HG02884 (cell line): Measurements from ENCODE around the gene TULP4.
"Not testable (repeated sequence)": the region's sequence is repeated elsewhere in the genome, so short reads cannot be mapped to it uniquely, and the experiment has no call there.

Experiments
- ATAC-seq: cut with Tn5 transposase; IDR thresholded peaks from one replicate; pipeline ENCODE4 v1.9.1; 2021; ENCODE audit warnings: mild to moderate bottlenecking, moderate library complexity; ENCODE audit not compliant: unreplicated experiment

Gene TULP4

GRCh38 chr6:158388727-158389126 lies 76.5 kb downstream of the TULP4 start:
- ATAC-seq = no peak

- no peak for ATAC-seq
Measured at GRCh38 chr6:158389193-158389919, 77.1 kb downstream of the TULP4 start.

- ATAC-seq = no peak
Measured at GRCh38 chr6:158391276-158391675, 79.0 kb downstream of the TULP4 start.

- not testable (repeated sequence) for ATAC-seq
Measured at GRCh38 chr6:158391977-158392376, 79.7 kb downstream of the TULP4 start.

GRCh38 chr6:158396136-158396535 lies 83.9 kb downstream of the TULP4 start:
- no peak for ATAC-seq

GRCh38 chr6:158397578-158397977 lies 85.3 kb downstream of the TULP4 start:
- no peak for ATAC-seq

- no peak for ATAC-seq
Measured at GRCh38 chr6:158398252-158399024, 86.2 kb downstream of the TULP4 start.

- ATAC-seq = no peak
Measured at GRCh38 chr6:158399040-158399700, 86.9 kb downstream of the TULP4 start.

GRCh38 chr6:158402184-158402583 lies 89.9 kb downstream of the TULP4 start:
- no peak for ATAC-seq

GRCh38 chr6:158405321-158405831 lies 93.1 kb downstream of the TULP4 start:
- ATAC-seq = not testable (repeated sequence)

GRCh38 chr6:158405933-158406332 lies 93.7 kb downstream of the TULP4 start:
- ATAC-seq = no peak

GRCh38 chr6:158406736-158407135 lies 94.5 kb downstream of the TULP4 start:
- ATAC-seq = no peak

GRCh38 chr6:158408013-158408412 lies 95.7 kb downstream of the TULP4 start:
- ATAC-seq = no peak

GRCh38 chr6:158408552-158409130 lies 96.4 kb downstream of the TULP4 start:
- no peak for ATAC-seq

- ATAC-seq = no peak
Measured at GRCh38 chr6:158409451-158409850, 97.2 kb downstream of the TULP4 start.

- no peak for ATAC-seq
Measured at GRCh38 chr6:158410784-158411183, 98.5 kb downstream of the TULP4 start.

GRCh38 chr6:158411998-158412397 lies 99.7 kb downstream of the TULP4 start:
- ATAC-seq = no peak

- ATAC-seq = no peak
Measured at GRCh38 chr6:158413028-158413427, 100.8 kb downstream of the TULP4 start.

GRCh38 chr6:158413814-158414565 lies 101.7 kb downstream of the TULP4 start:
- ATAC-seq = no peak

GRCh38 chr6:158414851-158415262 lies 102.6 kb downstream of the TULP4 start:
- no peak for ATAC-seq
